Activated CD8-positive, alpha-beta memory T cell treated with anti-CD3 and anti-CD28 coated beads, Interleukin-2, amount 50 U/mL, for 1 hour (primary cell): ENCODE measurements around the gene FBXO38.

Experiments used
- DNase-seq: peaks from one replicate; pipeline ENCODE4 v3.0.0-alpha.2; 2020; ENCODE audit errors: extremely low read depth

Gene FBXO38

DNA sequence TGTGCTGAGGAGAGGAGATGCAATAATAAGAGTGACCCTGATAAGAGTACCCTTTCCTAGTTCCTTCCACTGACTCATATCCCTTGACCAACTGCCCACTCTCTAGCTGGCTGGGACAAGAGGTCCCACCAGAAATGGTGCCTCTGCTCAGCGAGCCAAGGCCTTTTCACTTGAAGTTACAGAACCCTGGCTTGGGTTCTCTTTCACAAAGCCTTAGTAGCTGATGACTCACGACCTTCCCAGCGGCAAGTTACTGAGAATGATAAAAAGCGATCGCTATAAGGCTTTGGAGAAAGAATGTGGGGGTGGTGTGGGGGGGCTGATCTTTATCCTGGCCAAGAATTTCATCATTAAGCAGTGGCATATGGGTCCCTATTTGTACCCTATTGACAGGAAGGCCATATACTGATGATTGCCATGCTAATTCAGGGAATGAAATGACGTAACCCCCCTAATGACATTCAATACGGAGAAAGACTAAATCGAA lies 90.3 kb downstream of the FBXO38 start:
- no peak for DNase-seq

GRCh38 chr5:148476302-148476701 lies 92.5 kb downstream of the FBXO38 start:
- no peak for DNase-seq

- DNase-seq = no peak
Measured at GRCh38 chr5:148477429-148477828, 93.7 kb downstream of the FBXO38 start.

- no peak for DNase-seq
Measured at GRCh38 chr5:148482196-148482595, 98.4 kb downstream of the FBXO38 start.

DNA sequence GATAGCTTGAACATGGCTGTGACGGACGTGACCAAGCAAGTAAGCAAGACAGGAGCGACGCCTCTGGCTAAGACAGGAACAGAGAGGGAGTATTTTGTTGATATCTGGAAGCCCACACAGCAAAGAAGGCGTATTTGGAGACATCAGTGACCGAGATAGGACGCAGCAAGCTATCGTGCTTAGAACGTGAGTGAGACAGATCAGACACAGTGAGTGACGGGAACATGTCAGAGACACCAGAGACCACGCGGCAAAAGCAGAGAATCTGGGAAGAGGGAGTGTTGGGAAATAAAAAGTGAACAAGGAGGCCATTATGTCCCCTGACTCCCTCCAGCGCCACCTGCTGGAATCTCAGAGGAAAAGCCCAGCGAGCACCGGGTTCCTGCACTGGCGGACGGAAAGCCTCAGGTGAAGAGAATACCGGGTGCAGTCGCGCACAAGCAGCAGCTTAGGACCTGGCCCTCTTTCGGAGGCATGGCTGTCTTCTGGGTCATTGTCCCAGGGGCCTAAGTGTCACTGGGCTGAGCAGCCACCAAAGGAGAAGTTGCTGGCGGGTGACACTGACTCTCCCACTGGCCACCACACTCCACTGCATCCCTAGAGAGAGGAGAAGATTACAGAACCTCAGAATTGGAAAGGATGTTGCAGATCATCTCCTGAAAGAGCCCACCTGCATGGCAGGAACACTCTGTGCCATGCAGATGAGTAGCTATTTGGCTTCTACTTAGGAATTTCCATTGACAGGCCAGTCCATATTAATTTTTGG lies 99.1 kb downstream of the FBXO38 start:
- no peak for DNase-seq

DNA sequence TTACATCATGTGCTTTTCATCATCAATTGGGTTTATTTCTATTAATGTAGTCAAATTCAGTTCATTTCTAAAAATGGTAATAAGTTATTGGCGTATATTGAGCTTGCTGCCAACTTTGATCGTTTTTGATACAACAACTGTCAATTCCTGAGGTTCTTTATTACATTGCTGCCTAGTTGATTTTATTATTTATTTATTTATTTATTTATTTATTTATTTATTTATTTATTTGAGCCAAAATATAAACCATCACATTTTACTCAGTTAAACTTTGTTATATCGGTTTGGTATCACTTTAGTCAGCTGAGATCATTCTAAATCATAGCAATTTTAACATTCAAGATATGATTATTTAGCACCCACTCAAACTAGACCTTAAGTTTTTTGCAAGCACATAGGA lies 100.0 kb downstream of the FBXO38 start:
- no peak for DNase-seq

- DNase-seq = no peak
Measured at GRCh38 chr5:148484651-148485050, 100.9 kb downstream of the FBXO38 start.

GRCh38 chr5:148486456-148486855 lies 102.7 kb downstream of the FBXO38 start:
- DNase-seq = no peak

GRCh38 chr5:148488757-148489156 lies 105.0 kb downstream of the FBXO38 start:
- no peak for DNase-seq

DNA sequence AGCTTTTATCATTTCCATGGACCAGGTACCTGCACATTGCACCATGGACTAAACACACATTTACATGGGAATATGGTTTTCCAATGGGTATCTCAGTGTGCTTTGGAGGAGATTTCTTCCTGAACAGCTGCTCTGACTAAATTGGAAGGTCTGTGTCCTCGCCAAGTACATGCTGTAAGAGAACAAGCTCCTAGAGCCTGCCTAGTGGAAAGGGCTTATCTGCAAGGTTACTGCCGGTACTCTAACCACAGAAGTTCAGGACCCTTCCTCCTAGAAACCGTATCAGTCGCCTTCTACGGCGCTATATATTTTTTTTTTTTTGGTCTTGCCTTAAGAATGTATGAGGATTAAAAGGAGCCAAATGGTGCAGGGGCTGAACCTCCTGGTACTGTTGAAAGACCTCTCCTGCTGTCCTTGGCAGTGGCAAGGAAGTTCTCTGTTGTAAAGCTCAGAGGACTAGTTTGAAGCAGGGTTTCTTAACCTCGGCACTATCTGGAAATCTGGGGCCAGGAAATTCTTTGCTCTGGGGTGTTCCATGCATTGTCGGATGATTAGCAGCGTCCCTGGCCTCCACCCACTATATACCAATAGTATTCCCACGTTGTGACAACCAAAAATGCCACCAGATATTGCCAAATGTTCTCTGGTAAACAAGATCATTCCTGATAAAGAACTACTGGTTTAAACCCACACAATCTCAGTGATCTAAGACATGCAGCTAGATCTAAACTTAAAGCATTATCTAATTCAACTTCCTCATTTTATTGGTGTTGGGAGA lies 107.4 kb downstream of the FBXO38 start:
- DNase-seq = no peak

DNA sequence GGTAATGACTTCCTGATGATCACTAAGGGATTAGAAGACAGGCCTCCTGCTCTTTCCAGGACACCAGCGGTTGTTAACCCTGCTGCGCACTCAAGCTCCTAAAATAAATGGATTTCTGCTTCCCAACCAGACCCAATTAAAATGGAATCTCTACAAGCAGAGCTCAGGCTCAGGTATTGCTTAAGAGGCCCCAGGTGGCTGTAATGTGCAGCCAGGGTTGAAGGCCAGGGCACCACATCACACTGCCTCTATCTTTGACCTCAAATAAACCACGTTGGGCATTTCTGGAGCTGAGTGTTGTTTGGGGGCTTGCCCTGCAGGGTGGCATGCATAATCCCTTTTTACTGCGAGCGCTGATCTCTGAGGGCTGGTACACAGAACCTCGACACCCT lies 108.0 kb downstream of the FBXO38 start:
- DNase-seq = no peak

GRCh38 chr5:148492351-148492750 lies 108.6 kb downstream of the FBXO38 start:
- no peak for DNase-seq
